Mesenchymal stem cell (in vitro differentiated cells and primary cell): ENCODE data around the gene LYRM2.

ENCODE experiments used
- DNase-seq: peaks from one replicate; pipeline ENCODE4 v3.0.0-alpha.2; 2013
- H2AFZ ChIP-seq: one replicate; pipeline ENCODE4 v1.6.1; 2013; ENCODE audit warnings: low read depth, mild to moderate bottlenecking, control low read depth, inconsistent platforms, low read length, moderate library complexity
- H2AK5ac ChIP-seq: 2 replicates; pipeline ENCODE4 v1.6.1; 2013; ENCODE audit warnings: low read length, moderate library complexity, mild to moderate bottlenecking, inconsistent platforms; ENCODE audit not compliant: severe bottlenecking
- H2BK120ac ChIP-seq: one replicate; pipeline ENCODE4 v1.6.1; 2013; ENCODE audit warnings: low read depth, mild to moderate bottlenecking, inconsistent platforms, low read length, moderate library complexity
- H2BK12ac ChIP-seq, 2 experiments: one replicate each; pipeline ENCODE4 v1.6.1; 2013; ENCODE audit warnings: inconsistent platforms in 2 of 2, low read length in 2 of 2, mild to moderate bottlenecking in 2 of 2, moderate library complexity in 2 of 2, control low read depth in 1 of 2
- H2BK15ac ChIP-seq: one replicate; pipeline ENCODE4 v1.6.1; 2013; ENCODE audit warnings: mild to moderate bottlenecking, low read depth, inconsistent platforms; ENCODE audit not compliant: poor library complexity, severe bottlenecking
- H2BK5ac ChIP-seq: 2 replicates; pipeline ENCODE4 v1.6.1; 2013; ENCODE audit warnings: low read depth, mild to moderate bottlenecking, low read length, control low read depth, inconsistent platforms; ENCODE audit not compliant: poor library complexity, severe bottlenecking
- H3K14ac ChIP-seq, 2 experiments: one replicate each; pipeline ENCODE4 v1.6.1; 2013; ENCODE audit warnings: inconsistent platforms in 2 of 2, low read length in 2 of 2, control low read depth in 1 of 2, mild to moderate bottlenecking in 1 of 2, moderate library complexity in 1 of 2
- H3K18ac ChIP-seq, 2 experiments: one replicate each; pipeline ENCODE4 v1.6.1; 2013; ENCODE audit warnings: inconsistent platforms in 2 of 2, low read length in 2 of 2, control low read depth in 1 of 2, low read depth in 1 of 2, mild to moderate bottlenecking in 1 of 2
- H3K23ac ChIP-seq, 2 experiments: one replicate each; pipeline ENCODE4 v1.6.1; 2013; ENCODE audit warnings: inconsistent platforms in 2 of 2, low read length in 2 of 2, mild to moderate bottlenecking in 2 of 2, moderate library complexity in 2 of 2, control low read depth in 1 of 2
- H3K27ac ChIP-seq: 2 replicates; pipeline ENCODE4 v1.5.1; 2013; ENCODE audit warnings: mild to moderate bottlenecking, moderate library complexity, low read length, control low read depth, inconsistent platforms; ENCODE audit not compliant: poor library complexity, severe bottlenecking
- H3K27me3 ChIP-seq, 2 experiments: 2 replicates each; pipeline versions ENCODE4 v1.6.1 to v1.7.0; 2013; ENCODE audit warnings: low read length in 2 of 2, mild to moderate bottlenecking in 2 of 2, moderate library complexity in 2 of 2, control low read depth in 1 of 2, inconsistent platforms in 1 of 2; ENCODE audit not compliant: control insufficient read depth in 1 of 2, insufficient read depth in 1 of 2
- H3K36me3 ChIP-seq, 2 experiments: 2 replicates each; pipeline versions ENCODE4 v1.6.1 to v1.7.0; 2013; ENCODE audit warnings: low read length in 2 of 2, control low read depth in 1 of 2, inconsistent platforms in 1 of 2, low read depth in 1 of 2, mild to moderate bottlenecking in 1 of 2; ENCODE audit not compliant: insufficient read depth in 2 of 2, control insufficient read depth in 1 of 2
- H3K4ac ChIP-seq, 2 experiments: one replicate each; pipeline ENCODE4 v1.6.1; 2013; ENCODE audit warnings: inconsistent platforms in 2 of 2, low read length in 2 of 2, mild to moderate bottlenecking in 2 of 2, moderate library complexity in 2 of 2, control low read depth in 1 of 2, low read depth in 1 of 2
- H3K4me1 ChIP-seq: 2 replicates; pipeline ENCODE4 v1.6.1; 2013; ENCODE audit warnings: low read depth, low read length, control low read depth; ENCODE audit not compliant: control insufficient read depth, insufficient read depth
- H3K4me2 ChIP-seq: 2 replicates; pipeline ENCODE4 v1.6.1; 2013; ENCODE audit warnings: low read length, mild to moderate bottlenecking, inconsistent platforms; ENCODE audit not compliant: poor library complexity, severe bottlenecking
- H3K4me3 ChIP-seq, 2 experiments: 2 replicates each; pipeline versions ENCODE4 v1.5.1 to v1.7.0; 2013; ENCODE audit warnings: low read length in 2 of 2, mild to moderate bottlenecking in 2 of 2, control low read depth in 1 of 2, low read depth in 1 of 2; ENCODE audit not compliant: insufficient read depth in 1 of 2
- H3K79me1 ChIP-seq: replicated peaks from 2 replicates; pipeline ENCODE4 v1.6.1; 2013; ENCODE audit warnings: mild to moderate bottlenecking, control low read depth, low read length, inconsistent platforms; ENCODE audit not compliant: poor library complexity, severe bottlenecking
- H3K9ac ChIP-seq: 2 replicates; pipeline ENCODE4 v1.7.0; 2013; ENCODE audit warnings: mild to moderate bottlenecking, low read length, moderate library complexity
- H3K9me3 ChIP-seq: 2 replicates; pipeline ENCODE4 v1.7.0; 2013; ENCODE audit warnings: mild to moderate bottlenecking, low read length; ENCODE audit not compliant: control insufficient read depth
- H4K8ac ChIP-seq: one replicate; pipeline ENCODE4 v1.6.1; 2013; ENCODE audit warnings: inconsistent platforms, mild to moderate bottlenecking, low read length, moderate library complexity
- H4K91ac ChIP-seq: one replicate; pipeline ENCODE4 v1.6.1; 2013; ENCODE audit warnings: mild to moderate bottlenecking, low read length, inconsistent platforms
- WGBS: methylation state at CpG from one replicate; pipeline ENCODE4 v1.1.7; 2013; ENCODE audit warnings: mixed read lengths; 5-methylcytosine and 5-hydroxymethylcytosine counted together

The LYRM2 gene

GRCh38 chr6:89518352-89519055 is 120.0 kb downstream of the LYRM2 start:
- H3K27me3 ChIP-seq = peaks cover 0 to 5% of the 10 kb centered on the region in 2 experiments
- H3K27ac ChIP-seq = no peak overlapping the region
- no peak overlapping the region for H4K8ac ChIP-seq
- H3K23ac ChIP-seq = no peak overlapping the region
- H3K4me2 ChIP-seq = no peak overlapping the region
- WGBS = 74% methylated on average over 1 of the region's 4 CpGs
- no peak overlapping the region for H2BK15ac ChIP-seq
- no peak overlapping the region for H3K4ac ChIP-seq
- H3K4me3 ChIP-seq = no peak overlapping the region
- H2BK12ac ChIP-seq = no peak overlapping the region
- H2AK5ac ChIP-seq = no peak overlapping the region
- no peak overlapping the region for H3K14ac ChIP-seq
- no peak overlapping the region for H4K91ac ChIP-seq
- H3K4me1 ChIP-seq = no peaks in the 10 kb centered on the region
- no peaks in the 10 kb centered on the region for H3K36me3 ChIP-seq
- H3K79me1 ChIP-seq = no peaks in the 10 kb centered on the region
- H2BK120ac ChIP-seq = no peak overlapping the region
- H3K9me3 ChIP-seq = no peaks in the 10 kb centered on the region
- H3K9ac ChIP-seq = no peak overlapping the region
- no peak overlapping the region for H3K18ac ChIP-seq
- no peak for DNase-seq
- H2AFZ ChIP-seq = no peak overlapping the region
- H2BK5ac ChIP-seq = no peak overlapping the region
